ENCODE measurements around the gene CELA3B.
A peak's percentile ranks its signal among the peaks of the same experiment; 100 is the strongest.
"Not testable (repeated sequence)": the region's sequence is repeated elsewhere in the genome, so short reads cannot be mapped to it uniquely, and the experiment has no call there.

The CELA3B gene

DNA sequence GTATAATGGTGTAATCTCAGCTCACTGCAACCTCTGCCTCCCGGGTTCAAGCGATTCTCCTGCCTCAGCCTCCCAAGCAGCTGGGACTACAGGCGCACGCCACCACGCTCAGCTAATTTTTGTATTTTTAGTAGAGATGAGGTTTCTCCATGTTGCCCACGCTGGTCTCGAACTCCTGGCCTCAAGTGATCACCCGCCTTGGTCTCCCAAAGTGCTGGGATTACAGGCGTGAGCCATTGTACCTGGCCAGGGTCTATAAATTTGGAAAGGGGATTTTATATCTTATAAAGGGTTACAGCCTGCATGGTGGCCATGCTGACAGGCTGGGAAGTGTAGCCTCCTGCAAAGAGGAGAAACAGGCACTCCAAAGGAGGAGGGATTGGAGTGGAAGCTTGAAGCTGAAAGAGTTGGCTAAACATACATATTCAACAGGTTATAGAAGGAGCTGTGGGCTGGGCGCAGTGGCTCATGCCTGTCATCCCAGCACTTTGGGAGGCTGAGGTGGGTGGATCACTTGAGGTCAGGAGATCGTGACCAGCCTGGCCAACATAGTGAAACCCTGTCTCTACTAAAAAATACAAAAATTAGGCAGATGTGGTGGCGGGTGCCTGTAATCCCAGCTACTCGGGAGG, 37.9 kb downstream of the CELA3B start:
- not testable (repeated sequence) for DNase-seq

DNA sequence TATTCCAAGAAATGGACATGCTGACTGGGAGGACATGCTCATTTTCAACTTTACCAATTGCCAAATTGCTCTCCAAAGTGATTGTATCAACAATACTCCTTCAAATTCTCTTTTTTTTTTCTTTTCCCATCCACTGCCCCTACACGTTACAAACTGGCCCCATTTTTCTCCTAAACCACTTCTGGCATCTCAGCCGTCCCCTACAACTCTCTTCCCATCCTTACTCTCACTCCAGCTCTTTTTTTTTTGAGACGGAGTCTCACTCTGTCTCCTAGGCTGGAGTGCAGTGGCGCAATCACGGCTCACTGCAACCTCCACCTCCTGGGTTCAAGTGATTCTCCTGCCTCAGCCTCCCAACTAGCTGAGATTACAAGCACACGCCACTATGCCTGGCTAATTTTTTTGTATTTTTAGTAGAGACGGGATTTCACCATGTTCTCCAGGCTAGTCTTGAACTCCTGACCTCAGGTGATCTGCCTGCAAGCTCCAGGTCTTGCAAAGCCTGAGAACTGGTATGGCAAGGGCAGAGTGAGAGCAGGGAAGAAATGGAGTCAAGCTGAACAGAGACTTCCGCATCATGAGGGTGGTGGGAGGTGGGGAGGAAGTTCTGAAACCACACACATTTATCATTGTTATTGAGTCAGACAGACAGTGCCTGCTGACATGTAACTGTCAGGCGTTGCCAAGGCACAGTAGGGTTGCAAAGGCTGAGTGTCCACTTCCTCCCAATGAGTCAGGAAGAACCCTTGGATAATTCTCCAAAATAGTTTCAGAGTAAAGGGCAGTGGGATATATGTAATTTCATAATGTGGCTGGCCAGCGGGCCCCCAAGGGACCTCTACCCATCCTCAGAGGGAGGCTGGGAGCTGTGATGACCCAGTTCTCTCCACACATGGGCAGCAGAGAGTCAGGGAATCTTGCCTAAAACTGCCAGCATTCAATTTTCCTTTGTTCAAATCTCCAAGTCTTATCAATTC, 42.0 kb downstream of the CELA3B start:
- peak; percentile 25 for DNase-seq

DNA sequence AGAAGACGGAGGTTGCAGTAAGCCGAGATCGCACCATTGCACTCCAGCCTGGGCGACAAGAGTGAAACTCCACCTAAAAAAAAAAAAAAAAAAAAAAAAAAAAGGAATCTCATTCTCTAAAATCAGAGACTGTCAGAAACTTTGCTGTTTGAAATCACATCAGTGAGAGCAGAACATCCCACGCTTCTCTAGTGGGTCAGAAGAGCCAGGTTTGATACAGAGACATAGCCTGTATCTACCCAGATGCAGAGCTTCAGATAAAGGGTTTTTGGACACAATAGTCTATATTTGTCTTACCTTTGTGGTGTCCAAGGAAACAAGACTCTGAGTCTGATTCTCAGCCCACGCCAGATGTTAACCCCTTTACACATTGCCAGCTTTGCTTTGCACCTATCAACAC, 44.2 kb downstream of the CELA3B start:
- DNase-seq: no peak

DNA sequence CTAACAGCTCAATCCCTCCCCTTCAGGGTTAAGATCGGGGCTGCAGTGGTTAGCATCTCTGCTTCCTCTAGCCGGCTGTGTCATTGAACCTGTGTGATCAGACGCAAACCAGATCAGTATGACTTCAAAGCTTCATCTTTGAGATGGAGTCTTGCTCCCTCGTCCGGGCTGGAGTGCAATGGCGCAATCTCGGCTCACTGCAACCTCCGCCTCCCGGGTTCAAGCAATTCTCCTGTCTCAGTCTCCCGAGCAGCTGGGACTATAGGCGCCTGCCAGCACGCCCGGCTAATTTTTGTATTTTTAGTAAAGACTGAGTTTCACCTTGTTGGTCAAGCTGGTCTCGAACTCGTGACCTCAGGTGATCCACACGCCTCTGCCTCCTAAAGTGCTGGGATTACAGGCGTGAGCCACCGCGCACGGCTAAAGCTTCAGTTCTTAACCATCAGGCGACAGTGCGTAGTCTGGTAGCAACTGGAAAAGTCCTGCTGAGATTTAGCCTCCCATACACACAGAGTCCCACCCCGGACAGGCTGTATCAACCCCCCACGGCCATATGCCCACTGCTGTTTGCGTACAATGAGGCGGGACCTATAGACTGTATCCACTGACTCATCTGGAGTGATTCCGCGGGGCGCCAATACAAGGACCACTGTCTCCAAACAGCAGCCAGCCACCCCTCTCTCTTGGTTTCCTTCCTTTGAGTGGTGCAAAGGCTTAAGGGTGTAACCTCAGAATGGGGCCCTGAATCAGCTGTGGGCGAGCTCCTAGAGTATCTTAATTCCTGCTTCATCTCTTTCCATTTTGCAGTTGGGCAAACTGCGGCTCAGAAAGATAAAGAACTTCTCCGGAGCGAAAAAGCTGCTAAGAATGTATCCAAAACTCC, 47.9 kb downstream of the CELA3B start:
- DNase-seq: no peak

DNA sequence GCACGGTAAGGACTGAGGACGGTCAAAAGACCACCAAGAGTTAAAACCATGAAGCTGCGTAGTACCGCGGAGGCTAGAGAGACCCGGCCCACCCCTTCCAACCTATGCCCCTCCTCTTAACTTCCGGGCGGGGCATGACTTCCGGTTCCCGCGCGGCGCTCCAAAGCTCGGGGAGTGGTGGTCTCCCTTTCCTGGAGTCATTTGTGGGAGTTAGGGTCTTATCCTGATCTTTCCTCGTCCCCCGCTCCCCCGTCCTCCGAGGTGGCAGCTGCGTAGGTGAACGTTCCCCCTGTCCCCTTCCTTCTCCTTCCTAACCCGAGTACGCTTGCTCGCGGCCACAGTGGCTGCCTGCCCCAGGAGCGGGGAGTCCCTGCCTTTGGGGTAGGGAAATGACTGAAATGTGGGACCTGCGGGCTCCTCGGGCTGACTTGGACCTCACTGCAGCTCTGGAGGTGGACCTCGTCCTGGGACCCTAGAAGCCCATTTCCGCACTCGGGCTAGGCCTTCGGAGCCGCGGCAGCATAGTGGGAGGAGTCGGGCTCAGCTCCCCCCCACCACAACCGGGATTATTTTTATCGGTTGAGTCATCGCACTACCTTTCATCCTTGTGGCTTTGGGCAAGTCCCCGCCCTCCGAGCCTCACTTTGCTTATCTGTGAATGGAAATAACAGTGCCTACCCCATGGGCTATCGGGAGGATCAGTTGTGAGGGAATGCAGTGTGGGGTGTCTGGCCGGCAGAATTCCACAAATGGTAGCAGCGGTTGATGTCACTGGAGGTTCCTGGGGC, 48.7 kb downstream of the CELA3B start:
- DNase-seq: peak; percentile 57

DNA sequence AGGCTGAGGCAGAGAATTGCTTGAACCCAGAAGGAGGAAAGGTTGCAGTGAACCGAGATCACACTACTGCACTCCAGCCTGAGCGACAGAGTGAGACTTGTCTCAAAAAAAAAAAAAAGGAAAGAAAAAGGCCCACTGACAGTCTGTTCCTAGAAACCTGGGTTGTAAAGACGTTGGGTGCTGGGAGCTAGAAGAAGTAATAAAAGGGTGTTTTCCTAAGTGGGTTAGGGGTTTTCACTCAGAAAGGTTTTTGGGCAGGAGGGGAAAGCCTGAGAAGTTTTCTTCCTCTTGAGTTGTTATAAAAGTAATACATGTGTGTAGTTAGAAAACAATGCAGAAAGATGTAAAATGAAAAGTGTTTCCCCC, 50.1 kb downstream of the CELA3B start:
- DNase-seq: no peak

DNA sequence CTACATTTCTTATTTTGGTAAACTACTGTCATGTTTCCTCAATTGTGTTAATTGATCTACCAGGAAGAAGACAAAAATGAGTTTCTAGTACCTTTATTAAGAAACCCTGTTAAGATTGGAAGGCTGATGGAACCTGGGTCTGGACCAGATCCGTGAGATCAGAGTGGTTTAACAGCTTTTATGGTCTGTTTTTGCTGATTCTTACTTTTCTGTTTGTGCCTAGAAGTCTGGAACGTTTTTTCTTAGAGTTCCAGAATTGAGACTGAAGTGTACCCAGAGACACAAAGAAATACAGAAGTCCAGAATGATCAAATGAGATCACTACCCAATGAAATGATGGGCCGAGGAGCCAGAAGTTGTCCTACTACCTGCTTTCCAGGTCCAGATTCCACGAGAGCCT, 53.2 kb downstream of the CELA3B start:
- no peak for DNase-seq

DNA sequence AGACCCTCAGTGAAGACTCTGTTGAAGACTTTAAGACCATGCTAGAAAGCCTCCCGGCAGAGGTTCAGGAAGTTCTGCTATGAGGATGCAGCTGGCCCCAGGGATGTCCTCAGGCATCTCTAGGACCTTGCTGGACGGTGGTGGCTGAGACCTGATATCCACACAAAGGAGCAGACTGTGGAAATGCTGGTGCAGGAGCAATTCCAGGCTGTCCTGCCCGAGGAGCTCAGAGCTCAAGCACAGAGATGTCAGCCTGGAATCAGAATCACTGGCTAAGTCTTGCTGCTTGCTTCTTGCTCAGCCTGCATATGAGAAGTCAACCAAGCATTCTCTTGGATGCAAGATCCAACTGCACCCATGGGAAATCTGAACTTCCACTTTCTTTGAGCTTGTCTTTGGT, 53.7 kb downstream of the CELA3B start:
- no peak for DNase-seq

DNA sequence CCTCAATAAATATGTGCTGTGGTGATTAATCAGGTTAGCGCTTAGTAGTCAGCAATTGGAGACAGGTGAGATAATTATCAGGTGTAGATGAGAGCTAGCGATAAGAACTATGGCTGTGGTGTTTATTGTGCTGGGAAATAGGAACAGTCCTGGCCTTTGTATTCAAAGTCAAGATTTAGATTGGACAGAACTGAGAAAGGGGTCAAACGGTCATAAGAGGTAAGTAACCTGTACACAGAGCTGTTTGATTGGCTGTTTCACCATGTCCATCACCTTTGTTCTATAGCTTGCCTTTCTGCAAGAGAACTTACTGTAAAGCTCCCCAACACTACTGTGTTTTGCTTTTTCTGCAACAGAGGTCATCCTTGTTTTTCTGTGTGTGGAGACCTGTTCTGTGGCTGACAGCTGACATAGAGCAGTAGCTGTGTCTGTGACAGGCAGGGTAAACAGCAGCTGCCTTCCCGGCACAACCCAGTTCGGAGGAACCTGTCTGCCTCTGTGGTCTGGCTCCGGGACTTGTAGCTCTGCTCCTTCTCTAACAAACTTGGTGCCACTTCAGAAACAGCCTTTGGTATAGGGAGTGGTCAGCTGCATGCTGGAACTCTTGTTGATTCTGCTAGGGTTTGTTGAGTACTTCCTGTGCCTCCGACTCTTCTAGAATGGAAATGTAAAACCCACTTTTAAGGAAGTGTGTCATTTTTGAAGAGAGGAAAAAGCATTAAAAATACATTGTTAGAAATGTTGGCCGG, 54.6 kb downstream of the CELA3B start:
- DNase-seq: no peak

DNA sequence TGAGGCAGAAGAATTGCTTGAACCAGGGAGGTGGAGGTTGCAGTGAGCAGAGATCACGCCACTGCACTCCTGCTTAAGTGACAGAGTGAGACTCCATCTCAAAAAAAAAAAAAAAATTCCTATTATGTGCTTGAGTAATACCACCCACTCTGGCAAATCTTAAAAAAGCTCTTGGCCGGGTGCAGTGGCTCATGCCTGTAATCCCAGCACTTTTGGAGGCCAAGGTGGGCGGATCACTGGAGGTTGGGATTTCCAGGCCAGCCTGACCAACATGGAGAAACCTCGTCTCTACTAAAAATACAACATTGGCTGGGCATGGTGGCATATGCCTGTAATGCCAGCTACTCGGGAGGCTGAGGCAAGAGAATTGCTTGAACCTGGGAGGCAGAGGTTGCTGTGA, 58.0 kb downstream of the CELA3B start:
- not testable (repeated sequence) for DNase-seq

DNA sequence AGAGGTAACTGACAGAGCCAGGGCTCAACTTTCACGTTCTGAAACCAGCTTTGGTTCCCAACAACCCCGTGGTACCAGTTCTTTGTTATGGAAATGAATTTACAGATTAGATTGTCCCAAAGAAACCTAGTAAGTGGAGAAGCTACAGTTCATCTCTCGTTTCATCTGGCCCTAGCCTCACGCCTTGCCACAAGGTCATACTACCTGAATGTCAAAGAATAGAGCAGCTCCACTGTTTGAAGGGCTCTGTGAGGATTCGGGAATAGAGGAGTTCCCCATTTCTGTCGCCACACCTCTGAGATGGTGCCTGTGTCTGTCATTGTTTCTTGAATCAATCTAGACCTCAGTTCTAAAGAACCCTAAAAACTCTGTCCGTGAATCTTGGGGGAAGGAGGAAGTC, 60.7 kb downstream of the CELA3B start:
- no peak for DNase-seq

DNA sequence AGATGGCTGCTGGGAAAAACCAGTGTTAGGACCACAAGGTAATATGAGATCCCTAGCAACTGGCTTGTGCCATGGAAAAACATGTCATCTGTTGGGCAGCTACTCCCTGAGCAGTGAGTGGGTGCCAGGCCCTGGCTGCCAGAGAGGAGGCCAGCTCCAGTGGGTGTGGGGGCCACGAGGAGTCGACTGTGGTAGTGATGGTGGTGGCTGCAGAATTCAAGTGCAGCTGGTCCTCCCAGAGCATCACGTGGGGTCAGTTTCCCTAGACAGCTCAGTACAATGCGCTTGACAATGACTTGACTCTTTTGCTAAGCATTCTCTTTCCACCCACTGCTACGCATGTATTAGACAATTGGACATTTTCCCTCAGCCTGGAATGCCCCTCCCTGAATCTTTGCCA, 61.2 kb downstream of the CELA3B start:
- no peak for DNase-seq
